ENCODE data around the gene CCDC59. TPM values are rescaled to one million over a fixed set of nuclear protein-coding genes. Genes with fewer than 3 reads are reported as not detected.

The CCDC59 gene
- polyA plus RNA-seq, 1 of the 3 experiments (the other 2 are of a cell fraction): 28.0 TPM

DNA sequence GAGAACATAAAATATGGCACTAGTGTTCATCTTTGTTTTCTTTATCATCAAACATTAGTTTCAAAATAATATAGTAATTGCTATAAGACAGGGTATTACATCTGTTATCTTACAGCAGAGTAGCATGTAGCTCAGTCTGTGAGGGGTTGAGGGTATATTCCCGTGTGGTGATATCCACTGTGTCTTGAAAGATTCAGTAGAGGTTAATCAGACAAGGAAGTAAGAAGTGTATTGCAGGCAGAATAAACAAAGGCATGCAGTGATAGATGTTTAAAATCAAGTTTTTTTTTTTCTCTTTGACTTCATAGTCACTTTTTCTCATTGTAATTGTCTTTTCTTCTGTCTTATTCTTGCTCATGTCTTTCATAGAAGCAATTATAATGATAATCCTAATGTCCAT lies 48.5 kb upstream of the CCDC59 start:
- H3K9ac ChIP-seq: no peak overlapping the region
- no peak for TF ChIP-seq TCF12 (IDR thresholded peaks at IDR 0.05)
- TF ChIP-seq GABPA (IDR thresholded peaks at IDR 0.05; ENCODE audit: low read depth): no peak
- TF ChIP-seq, protein P1, sequence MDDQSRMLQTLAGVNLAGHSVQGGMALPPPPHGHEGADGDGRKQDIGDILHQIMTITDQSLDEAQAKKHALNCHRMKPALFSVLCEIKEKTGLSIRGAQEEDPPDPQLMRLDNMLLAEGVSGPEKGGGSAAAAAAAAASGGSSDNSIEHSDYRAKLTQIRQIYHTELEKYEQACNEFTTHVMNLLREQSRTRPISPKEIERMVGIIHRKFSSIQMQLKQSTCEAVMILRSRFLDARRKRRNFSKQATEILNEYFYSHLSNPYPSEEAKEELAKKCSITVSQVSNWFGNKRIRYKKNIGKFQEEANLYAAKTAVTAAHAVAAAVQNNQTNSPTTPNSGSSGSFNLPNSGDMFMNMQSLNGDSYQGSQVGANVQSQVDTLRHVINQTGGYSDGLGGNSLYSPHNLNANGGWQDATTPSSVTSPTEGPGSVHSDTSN (IDR thresholded peaks at IDR 0.05): no peak
- TF ChIP-seq FOXJ3 (CRISPR knock-in tag; IDR thresholded peaks at IDR 0.05): no peak
- TF ChIP-seq RXRA (IDR thresholded peaks at IDR 0.05; ENCODE audit: borderline replicate concordance, low read depth): no peak
- no peak for TF ChIP-seq NRF1 (IDR thresholded peaks at IDR 0.05; ENCODE audit: low read depth, low read length)
- no peak for TF ChIP-seq SMC3 (IDR thresholded peaks at IDR 0.05; ENCODE audit: low read depth, low read length)
- TF ChIP-seq FOSL2 (IDR thresholded peaks at IDR 0.05; ENCODE audit: borderline replicate concordance, low read depth): no peak
- no peak for TF ChIP-seq POLR2AphosphoS5 (IDR thresholded peaks at IDR 0.05; ENCODE audit: low read depth, low read length)
- TF ChIP-seq RCOR1 (IDR thresholded peaks at IDR 0.05; ENCODE audit: low read length): no peak
- TF ChIP-seq MEF2A (IDR thresholded peaks at IDR 0.05; ENCODE audit: borderline replicate concordance, low read depth): no peak
- POLR2A ChIA-PET: no interaction called here
- no peaks in the 10 kb centered on the region for H3K27me3 ChIP-seq (ENCODE audit: insufficient read depth)
- no peak overlapping the region for H3K4me2 ChIP-seq
- H3F3A ChIP-seq (replicated peaks; ENCODE audit: insufficient read depth): no peaks in the 10 kb centered on the region
- peaks cover 0 to 5% of the 10 kb centered on the region in 2 experiments for H3K36me3 ChIP-seq (replicated peaks in 1 of 2; ENCODE audit: control insufficient read depth in 1 of 2, insufficient read depth in 2 of 2, low read length in 1 of 2)
- H4K20me1 ChIP-seq (ENCODE audit: insufficient read depth): no peaks in the 10 kb centered on the region
- no peaks in the 10 kb centered on the region for H3K9me3 ChIP-seq
- WGBS (ENCODE audit: low lambda C conversion rate): 96% methylated on average over 1 of the region's 1 CpG
- H3K27ac ChIP-seq (ENCODE audit: low read depth in 2 of 2, low read length in 1 of 2): no peak overlapping the region
- H3K4me3 ChIP-seq (ENCODE audit: low read depth in 2 of 2, low read length in 1 of 2): no peak overlapping the region
- no peak overlapping the region for H2AFZ ChIP-seq (ENCODE audit: low read depth)
- CTCF ChIA-PET: no interaction called here
- DNase-seq: no peak
- no peaks in the 10 kb centered on the region for H3K9me2 ChIP-seq
- no peaks in the 10 kb centered on the region for H3K79me2 ChIP-seq (ENCODE audit: insufficient read depth)
- H3K4me1 ChIP-seq (ENCODE audit: control insufficient read depth in 1 of 2, insufficient read depth in 2 of 2, low read depth in 1 of 2, low read length in 1 of 2): no peaks in the 10 kb centered on the region

DNA sequence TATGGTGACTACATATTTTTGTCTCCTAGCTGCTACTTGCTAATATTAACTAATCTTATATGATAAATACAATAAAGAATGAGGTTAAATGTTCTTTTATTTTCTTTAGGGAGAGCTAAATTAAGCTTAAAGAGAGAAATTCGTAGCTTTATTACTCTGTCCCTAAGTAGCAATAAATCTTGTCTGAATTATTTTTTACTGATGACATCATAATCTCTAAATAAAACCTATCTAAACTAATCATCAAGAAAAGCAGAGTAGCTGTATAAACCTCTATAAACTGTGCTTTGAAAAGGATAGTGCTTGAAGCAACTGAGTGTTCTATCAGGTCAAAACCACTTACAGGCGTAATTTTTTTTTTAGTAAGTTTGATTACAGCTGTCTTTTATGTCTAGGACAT lies 42.6 kb upstream of the CCDC59 start:
- ChIA-PET POLR2A (no interaction called here), CTCF (no interaction called here)
- Histone ChIP-seq H3F3A (replicated peaks; ENCODE audit: insufficient read depth) (no peaks in the 10 kb centered on the region), H3K9me2 (no peaks in the 10 kb centered on the region), H3K4me3 (ENCODE audit: low read depth in 2 of 2, low read length in 1 of 2) (no peak overlapping the region), H4K20me1 (ENCODE audit: insufficient read depth) (no peaks in the 10 kb centered on the region), H3K79me2 (ENCODE audit: insufficient read depth) (no peaks in the 10 kb centered on the region), H2AFZ (ENCODE audit: low read depth) (no peak overlapping the region), H3K9ac (no peak overlapping the region), H3K27ac (ENCODE audit: low read depth in 2 of 2, low read length in 1 of 2) (no peak overlapping the region), H3K4me1 (ENCODE audit: control insufficient read depth in 1 of 2, insufficient read depth in 2 of 2, low read depth in 1 of 2, low read length in 1 of 2) (no peaks in the 10 kb centered on the region), H3K27me3 (ENCODE audit: insufficient read depth) (no peaks in the 10 kb centered on the region), H3K36me3 (replicated peaks in 1 of 2; ENCODE audit: control insufficient read depth in 1 of 2, insufficient read depth in 2 of 2, low read length in 1 of 2) (peaks cover 0 to 5% of the 10 kb centered on the region in 2 experiments), H3K9me3 (no peaks in the 10 kb centered on the region), H3K4me2 (no peak overlapping the region)
- WGBS (ENCODE audit: low lambda C conversion rate): 56% methylated on average over 2 of the region's 2 CpGs
- no peak for DNase-seq
- no peak for TF ChIP-seq EZH2phosphoT487 (IDR thresholded peaks at IDR 0.05; ENCODE audit: borderline replicate concordance, low read depth)
- TF ChIP-seq FOXJ3 (CRISPR knock-in tag; IDR thresholded peaks at IDR 0.05): no peak
- TF ChIP-seq, protein P2, sequence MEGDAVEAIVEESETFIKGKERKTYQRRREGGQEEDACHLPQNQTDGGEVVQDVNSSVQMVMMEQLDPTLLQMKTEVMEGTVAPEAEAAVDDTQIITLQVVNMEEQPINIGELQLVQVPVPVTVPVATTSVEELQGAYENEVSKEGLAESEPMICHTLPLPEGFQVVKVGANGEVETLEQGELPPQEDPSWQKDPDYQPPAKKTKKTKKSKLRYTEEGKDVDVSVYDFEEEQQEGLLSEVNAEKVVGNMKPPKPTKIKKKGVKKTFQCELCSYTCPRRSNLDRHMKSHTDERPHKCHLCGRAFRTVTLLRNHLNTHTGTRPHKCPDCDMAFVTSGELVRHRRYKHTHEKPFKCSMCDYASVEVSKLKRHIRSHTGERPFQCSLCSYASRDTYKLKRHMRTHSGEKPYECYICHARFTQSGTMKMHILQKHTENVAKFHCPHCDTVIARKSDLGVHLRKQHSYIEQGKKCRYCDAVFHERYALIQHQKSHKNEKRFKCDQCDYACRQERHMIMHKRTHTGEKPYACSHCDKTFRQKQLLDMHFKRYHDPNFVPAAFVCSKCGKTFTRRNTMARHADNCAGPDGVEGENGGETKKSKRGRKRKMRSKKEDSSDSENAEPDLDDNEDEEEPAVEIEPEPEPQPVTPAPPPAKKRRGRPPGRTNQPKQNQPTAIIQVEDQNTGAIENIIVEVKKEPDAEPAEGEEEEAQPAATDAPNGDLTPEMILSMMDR (IDR thresholded peaks at IDR 0.05): no peak
